Measurements from ENCODE around the gene CLK2.

The CLK2 gene

DNA sequence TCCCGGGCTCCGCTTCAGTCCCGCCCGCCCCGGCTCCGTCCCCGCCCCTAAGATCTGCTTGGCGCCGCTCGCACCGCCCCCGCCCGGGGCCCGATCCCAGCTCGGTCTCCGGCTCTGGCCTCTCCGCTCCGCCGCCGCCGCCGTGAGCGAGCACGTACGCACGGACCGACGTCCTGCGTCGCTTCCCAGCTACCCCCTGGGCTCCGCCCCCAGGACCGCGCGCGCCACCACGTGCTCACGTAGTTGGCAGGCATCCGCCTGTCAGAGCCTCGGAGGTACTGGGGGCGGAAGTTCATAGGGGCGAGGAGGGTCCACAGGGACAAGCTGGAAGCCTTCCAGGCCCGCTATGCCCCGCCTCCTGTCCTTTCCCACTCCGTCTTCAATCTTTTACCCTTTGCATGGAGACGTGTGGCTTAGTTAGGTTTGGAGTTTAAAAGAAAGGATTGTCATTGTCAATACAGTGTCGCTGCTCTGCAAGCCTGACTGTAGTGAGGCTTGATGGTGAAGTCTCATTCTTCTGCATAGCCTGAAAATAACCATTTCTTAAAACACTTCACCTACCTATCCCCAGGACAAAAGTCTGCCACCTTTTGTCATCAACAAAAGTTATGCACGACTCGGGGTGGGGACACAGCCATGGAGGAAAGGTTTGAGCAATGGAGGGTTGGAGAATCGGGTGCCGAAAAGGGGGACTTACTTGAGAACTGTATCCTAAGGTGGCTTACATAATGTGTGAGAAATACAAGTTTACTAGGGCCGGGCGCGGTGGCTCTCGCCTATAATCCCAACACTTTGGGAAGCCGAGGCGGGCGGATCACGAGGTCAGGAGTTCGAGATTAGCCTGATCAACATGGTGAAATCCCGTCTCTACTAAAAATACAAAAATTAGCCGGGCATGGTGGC lies at the start of gene CLK2:
CLK2 (minus strand) TSS at position 162 of the 903 bp plus-strand sequence. CDS start 2,527 bp downstream, outside the sequence.
- peak; percentile 98 for DNase-seq

DNA sequence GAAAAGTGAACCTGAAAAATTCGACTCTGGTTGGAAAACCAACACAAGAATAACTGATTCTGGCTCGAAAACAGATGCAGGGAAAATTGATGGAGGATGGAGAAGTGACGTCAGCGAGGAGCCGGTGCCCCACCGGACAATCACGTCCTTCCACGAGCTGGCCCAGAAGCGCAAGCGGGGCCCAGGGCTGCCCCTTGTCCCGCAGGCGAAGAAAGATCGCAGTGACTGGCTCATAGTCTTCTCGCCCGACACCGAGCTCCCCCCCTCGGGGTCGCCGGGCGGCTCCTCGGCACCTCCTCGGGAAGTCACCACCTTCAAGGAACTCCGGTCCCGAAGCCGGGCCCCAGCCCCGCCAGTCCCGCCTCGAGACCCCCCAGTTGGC lies 49.3 kb upstream of the CLK2 start:
- peak; percentile 20 for DNase-seq

DNA sequence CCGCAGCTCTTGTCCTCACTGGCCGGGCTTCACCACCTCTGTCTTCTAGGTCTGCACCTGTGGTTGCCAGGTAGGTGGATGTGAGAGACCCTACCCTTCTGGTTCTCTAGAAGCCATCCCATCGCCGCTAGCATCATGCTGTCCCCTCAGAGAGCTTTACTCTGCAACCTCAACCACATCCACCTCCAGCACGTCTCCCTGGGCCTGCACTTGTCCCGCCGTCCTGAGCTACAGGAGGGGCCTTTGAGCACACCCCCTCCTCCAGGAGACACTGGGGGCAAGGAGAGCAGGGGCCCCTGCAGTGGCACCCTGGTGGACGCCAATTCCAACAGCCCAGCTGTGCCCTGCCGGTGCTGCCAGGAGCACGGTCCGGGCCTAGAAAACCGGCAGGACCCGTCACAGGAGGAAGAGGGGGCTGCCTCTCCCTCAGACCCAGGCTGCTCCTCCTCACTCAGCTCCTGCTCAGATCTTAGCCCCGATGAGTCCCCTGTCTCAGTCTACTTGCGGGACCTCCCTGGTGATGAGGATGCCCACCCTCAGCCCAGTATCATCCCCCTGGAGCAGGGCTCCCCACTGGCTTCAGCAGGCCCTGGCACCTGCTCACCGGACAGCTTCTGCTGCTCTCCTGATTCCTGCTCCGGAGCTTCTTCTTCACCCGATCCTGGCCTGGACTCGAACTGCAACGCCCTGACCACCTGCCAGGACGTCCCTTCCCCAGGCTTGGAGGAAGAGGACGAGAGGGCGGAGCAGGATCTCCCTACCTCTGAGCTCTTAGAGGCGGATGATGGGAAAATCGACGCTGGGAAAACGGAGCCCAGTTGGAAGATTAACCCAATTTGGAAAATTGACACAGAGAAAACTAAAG lies 48.6 kb upstream of the CLK2 start:
- DNase-seq: no peak

DNA sequence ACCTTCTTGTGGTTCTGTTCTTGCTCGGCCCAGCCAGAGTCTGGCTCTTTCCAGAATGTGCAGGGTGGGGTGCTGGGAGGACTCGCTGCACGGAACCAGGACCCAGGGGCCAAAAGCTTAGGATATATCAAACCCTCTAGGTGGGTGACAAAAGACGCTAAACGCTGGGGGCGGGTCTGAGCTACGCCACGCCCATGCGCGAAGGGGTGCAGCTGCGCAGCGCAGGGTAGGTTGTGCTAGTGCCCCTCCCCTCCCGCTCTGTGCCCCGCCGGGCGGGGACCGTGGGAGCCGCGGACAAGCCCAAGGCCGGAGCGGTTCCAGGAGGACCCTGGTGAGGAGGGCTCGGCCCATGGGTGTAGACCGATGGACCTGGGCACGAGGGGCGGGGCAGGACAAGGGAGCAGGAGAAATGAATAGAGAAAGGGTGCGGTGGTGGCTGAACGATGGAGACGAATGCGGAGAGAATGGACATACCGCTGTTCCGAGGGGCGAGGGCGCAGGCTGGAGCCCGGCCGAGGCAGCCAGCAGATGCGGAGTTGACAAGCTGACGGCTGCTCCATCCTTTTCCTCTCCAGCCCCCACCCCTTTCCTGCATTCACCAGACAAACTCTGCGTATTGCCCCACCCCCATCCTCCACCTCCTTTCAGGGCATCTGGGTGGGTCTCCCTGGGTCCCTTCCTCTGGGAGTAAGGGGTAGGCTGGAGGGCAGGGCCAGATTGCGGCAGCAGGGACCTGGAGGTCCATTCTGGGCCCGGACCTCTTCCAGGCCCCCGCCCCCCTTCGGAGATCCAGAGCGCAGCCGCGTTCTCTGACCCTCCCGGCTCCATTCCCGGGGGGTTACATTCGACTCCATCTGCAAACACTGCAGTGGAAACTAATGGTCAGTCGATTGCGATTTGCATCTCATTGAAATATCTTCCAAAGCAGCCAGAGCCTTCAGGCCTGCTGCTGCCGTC lies 47.6 kb upstream of the CLK2 start, which contains the start of gene RUSC1:
RUSC1 (plus strand) TSS at position 234 of the 957 bp plus-strand sequence. CDS start 880 bp downstream, outside the sequence.
- peak; percentile 79 for DNase-seq

DNA sequence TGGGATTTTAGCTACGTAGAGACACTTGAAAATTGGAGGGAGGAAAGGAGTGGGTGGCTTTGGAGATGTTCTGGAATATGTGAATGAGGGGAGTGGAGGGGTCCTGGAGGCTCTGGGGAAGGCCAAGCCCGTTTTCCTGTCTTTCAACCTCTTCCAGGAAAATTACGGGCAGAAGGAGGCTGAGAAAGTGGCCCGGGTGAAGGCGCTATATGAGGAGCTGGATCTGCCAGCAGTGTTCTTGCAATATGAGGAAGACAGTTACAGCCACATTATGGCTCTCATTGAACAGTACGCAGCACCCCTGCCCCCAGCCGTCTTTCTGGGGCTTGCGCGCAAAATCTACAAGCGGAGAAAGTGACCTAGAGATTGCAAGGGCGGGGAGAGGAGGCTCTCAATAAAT lies 46.9 kb upstream of the CLK2 start:
- DNase-seq: no peak

DNA sequence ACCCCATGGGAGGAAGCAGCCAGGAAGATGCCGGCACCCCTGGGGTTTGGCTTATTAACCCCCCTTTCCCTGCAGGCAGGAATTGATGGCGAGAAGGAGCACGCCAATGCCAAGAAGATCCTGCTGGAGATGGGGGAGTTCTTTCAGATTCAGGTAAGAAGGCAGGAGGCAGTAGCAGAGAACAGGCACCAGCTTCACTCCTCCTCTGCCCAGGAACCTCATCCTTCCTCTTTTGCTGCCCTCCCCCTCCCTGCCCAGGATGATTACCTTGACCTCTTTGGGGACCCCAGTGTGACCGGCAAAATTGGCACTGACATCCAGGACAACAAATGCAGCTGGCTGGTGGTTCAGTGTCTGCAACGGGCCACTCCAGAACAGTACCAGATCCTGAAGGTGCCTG lies 46.2 kb upstream of the CLK2 start:
- no peak for DNase-seq

DNA sequence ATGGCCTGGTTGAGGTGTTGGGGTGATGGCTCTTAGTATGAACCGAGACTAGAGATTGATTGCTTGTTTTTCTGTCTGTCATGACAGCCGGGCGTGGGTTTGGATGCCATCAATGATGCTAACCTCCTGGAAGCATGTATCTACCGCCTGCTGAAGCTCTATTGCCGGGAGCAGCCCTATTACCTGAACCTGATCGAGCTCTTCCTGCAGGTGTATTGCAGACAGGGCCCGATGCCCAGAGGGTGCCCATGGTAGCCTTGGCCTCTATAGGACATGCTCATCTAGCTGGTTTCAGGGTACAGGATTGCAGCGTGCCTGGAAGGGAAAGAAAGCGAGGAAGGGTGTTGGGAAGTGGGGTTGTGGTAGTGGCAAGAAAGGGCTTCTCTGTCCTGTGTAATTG lies 44.8 kb upstream of the CLK2 start:
- DNase-seq: no peak

DNA sequence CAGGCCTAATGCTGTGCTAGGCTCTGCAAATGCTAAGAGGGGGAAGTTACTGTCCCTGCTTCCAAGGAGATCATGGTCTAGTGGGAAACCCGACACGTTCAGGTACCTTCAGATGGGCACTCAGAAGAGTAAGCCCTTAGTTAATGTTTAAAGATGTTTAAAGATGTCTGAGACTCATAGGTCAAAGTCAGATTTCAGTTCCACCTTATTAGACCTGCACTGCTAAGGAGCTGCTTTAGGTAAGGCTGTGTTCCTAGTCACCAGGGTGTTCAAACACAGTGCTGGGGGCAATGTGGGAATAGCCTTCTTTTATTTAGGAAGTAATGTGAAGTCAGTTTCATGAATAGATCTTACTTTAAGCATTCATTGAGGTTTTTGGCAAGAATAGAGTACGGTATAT lies 43.6 kb upstream of the CLK2 start:
- DNase-seq: no peak

DNA sequence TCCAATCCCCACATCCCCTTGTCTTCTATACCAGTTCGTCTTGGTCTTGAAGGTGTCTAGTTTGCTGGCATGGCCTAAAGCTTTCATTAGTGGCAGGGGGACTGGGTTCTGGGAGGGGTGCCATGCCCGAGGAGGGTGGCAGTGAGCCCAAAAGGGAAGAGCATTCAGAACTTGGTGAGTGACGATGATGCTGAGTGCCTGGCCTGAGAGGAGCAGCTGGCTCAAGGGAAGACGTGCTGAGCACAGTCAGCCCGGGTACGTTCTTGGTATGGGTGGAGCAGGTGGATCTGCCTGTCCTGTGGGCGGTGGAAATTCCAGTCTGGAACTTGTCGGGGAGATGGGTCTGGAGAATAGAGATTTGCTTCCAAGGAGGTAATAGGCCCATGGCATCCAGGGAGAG lies 40.0 kb upstream of the CLK2 start:
- no peak for DNase-seq

DNA sequence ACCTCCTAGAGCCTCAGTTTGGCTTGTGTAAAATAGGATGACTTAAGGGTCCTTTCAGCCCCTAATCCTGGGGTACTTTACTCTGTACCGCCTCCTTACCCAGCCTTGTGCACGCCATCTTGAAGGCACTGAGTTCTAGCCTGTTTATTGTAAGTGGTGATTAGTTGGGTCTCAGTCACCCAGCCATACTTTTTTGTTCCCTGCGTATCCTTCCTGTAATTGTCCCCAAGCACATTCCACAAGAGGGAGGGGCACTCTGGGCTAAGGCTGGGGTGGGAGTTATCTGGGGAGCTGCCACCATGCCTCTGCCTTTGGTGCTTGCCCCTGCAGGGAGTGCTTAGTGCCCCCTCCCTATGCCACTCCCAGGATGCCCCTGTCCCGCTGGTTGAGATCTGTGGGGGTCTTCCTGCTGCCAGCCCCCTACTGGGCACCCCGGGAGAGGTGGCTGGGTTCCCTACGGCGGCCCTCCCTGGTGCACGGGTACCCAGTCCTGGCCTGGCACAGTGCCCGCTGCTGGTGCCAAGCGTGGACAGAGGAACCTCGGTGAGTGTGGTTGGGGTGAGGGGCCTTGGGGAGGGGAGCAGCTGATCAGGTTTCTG lies 36.2 kb upstream of the CLK2 start:
- peak; percentile 18 for DNase-seq

DNA sequence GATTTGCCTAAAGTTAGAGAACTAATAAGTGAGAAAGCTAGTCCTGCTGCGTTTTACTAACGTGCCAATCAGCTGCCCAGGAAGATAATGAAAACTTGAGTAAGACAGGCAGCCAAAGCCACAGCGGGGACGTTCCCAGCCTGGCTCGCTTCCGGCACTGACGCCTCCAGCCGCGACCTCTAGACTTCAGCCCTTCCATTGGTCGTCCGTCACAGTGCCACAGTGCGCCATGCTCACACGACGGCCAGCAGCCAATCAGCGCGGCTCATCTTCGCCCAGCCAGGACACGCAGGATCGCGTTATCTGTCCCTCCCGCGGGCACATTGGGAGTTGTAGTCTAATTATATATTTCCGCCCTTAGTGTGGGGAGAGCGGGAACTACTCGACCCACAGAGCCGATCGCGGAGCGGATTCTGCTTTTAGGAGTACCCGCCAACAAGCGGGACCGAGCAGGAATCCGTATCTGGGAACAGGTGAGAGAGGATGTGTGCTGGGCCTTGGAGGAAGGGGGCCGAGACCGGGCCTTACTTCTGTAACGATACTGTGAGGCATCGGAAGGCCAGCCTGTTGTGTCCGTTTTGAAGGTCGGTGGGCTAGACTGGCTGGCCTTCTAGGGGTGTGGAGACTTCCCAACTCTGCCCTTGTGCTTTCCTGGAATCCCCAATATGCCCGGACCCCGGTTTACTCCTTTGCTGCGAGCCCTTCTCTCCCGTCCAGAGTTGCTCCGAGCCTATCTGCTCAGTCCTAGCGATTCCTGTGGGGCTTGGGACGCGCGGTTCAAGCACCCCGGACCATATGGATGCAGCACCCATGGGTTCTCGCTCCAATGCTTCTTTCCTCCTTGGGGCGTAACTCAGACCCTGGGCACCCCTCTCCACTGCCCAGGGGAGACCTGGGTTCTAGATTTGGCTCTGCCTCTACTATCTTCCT lies 35.5 kb upstream of the CLK2 start, which contains the start of gene FDPS:
FDPS (plus strand) TSS at position 374 of the 930 bp plus-strand sequence. CDS start 924 bp downstream, outside the sequence.
- peak; percentile 99 for DNase-seq

DNA sequence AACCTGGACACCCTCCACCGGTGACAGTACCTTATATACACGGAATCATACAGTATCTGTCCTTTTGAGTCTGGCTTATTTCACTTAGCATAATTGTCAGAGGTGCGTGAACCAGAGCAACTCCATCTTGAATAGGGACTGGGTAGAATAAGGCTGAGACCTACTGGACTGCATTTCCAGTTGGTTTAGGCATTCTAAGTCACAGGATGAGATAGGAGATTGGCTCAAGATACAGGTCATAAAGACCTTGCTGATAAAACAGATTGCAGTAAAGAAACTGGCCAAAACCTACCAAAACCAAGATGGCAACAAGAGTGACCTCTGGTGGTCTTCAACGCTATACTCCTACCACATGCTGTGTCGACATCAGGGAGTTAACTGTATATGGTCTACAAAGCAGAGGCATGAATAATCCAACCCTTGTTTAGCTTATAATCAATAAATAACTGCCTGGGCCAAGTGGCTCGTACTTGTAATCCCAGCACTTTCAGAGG lies 34.0 kb upstream of the CLK2 start:
- peak; percentile 39 for DNase-seq

DNA sequence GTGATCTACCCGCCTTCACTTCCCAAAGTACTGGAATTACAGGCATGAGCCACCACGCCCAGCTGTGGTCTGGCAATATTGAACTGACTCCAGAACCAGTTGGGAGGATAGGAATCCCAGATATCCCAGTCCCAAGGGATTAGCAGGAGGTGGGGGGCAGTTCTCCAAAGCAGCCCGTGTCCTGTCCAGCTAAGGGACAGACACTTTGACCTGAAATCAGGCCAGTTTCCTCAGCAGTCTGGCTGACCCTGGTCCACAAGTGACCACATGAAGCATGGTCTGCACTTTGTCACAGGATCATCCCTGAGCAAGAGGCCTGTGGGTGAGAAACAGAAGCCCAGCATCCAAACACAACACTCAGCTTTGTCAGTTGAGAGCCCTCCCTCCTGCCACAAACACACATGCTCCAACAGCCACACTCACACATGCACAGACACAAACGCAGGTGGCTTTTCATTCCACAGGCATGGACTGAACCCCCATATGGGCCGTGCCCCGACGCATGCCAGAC lies 32.6 kb upstream of the CLK2 start:
- DNase-seq: no peak

DNA sequence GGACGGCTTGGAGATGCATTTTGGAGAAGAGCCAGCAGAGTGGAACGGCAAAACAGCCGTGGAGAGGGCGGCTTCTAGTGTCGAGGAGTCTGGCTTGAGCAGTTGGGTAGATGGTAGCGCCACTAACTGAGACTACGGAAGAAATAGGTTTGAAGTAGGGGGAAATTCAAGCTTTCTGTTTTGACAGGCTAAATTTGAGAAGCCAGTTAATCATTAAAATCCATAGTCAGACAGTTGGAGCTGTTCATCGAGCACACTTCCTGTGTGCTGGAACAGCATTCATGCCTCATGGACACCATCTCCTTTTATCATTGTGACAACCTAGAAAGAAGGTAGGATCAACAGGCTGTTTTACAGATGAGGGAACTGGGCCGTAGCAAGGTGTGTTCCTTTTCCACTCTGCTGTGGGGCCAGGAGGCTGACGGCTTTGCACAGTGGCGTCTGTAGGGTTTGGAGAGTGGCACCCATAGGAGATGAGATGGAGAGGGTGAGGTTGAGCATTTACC lies 31.3 kb upstream of the CLK2 start:
- DNase-seq: no peak

DNA sequence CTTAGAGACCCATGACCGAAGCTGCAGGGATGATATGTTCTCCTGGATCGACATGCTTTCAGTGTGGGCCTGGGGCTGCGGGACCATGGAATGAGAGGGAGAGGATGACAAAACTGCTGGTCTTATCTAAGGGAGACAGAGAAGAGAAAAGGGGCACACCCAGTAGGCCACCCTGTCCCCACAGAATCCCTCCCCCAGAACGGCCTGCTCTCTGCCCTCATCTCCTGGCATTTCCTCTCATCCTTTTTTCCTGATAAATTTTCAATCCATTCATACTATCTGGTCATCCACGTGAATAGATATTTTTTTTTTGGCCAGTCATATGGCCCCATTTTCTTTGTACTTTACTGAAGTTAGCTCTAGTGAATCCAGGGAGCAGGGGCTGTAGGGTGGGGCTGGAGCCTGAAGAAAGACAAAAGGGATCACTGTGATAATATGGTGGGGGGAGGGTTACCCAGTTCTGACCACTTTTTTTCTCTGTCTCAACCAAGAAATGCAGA lies 28.1 kb upstream of the CLK2 start, which contains the start of gene PKLR:
PKLR (minus strand) TSS at position 97 of the 500 bp plus-strand sequence; CDS start at position 54, 43 bp downstream.
- DNase-seq: no peak

DNA sequence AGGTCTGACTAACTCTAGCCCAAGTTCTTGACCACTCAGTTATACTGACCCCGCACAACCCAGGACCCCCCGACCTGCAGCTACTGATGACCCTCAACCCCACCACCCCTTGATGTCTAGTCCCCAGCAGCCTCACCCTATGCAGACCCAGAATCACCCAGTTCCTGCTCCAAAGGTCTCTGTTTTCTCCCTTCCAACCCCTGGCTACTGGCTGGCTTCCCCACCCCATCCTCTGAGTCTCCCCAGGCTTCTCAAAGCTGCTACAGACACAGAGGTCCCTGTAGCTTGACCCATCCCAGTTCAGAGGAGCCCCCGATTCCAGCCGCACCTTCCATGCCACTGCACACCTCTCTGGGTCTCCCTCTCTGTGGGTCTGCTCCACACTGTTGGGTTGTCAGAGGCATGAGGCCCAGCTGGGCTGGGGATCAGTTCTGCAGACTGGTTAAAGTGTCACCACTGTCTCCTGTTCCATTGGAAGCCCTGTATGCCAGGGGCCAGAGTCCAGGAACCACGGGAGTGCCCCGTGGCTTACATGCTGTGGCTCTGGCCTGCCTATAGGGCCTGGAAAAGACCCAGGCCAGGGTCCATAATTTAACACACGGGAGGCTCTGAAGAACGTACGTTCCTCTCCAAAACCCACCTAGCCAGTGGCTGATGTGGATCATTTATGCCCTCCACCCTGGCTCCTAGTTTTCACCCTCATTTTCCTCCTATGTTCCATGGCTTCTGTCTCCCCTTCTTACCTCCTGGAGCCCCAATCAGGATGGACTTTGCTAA lies 27.4 kb upstream of the CLK2 start:
- DNase-seq: no peak

DNA sequence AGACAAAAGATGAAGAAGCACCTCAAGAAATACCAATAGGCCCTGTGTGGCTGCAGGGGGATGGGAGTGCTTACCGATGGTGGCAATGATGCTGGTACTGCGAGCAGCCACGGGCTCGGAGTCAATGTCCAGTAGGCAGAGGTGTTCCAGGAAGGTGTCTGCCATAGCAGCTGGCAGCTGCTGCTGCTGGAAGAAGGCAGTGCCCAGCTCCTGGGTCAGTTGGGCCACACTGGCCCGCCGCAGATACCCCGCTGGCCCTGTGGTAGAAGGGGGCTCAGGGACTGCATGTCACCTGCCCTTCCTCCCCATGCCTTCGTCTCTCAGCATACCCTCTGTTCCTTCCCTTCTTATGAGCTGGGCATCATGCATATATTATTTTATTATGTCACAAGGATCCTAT lies 26.7 kb upstream of the CLK2 start:
- DNase-seq: no peak

DNA sequence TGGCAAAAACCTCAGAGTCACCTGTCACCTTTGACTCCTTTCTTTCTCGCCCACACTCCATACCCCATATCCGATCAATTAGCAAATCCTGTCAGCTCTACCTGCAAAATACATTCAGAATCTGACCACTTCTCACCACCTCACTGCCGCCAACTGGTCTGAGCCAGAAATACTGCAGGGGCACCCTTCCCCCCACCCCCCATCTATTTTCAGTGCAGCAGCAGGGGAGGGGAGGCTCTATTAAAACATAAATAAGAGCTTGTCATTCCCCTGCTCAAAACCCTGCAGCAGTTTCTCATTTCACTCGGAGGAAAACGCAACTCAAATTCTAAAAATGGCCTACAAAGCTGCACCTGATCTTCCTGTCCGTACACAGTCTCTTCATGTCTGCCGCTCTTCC lies 24.1 kb upstream of the CLK2 start:
- DNase-seq: no peak

DNA sequence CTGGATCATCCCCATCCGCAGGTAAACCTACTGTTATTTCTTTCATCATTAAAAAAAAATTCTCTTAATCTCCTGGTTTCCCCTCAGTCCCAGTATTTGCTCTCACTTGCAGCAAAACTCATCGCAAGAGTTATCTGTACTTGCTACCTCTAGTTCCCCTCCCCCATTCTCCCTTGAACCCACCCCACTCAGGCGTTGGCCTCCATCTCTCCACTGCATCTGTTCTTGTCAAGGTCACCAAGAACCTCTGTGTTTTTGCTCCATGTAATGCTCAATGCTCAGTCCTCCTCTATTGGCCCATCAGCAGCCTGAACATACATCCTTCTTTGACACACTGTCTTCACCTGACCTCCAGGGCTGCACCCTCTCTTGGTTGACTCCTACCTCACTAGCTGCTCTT lies 23.4 kb upstream of the CLK2 start:
- no peak for DNase-seq
